Measurements from ENCODE around the gene CHURC1. TPM values are rescaled to one million over a fixed set of nuclear protein-coding genes. Genes with fewer than 3 reads are reported as not detected.

Gene CHURC1
- total and polyA plus RNA-seq, 4 donors, result 18.8 to 174 (median 34.6) TPM

DNA sequence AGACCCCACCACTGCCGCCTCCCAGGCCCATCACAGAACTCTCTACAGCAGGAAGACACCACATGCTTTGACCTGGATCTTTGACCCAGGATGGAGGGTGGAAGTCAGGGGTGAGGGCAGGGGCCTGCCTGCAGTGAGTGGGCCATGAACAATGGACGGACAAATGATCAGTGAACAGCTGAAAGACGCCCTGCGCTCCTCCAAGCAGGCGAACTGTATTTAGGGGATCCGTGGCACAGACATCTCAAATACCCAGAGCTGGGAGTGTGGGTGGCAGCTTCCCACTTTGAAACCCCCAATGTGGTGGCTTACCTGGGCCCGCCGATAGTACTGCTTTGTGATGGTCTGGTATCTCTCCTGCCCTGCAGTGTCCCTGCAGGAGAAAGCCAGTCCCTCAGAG lies 37.0 kb downstream of the CHURC1 start:
- H3K4me3 ChIP-seq (ENCODE audit: low read depth in 1 of 3, low read length in 3 of 3), result no peak overlapping the region
- H3K4me1 ChIP-seq (ENCODE audit: control insufficient read depth in 4 of 4, insufficient read depth in 4 of 4, low read length in 3 of 4), result peaks cover 16 to 25% (median 21%) of the 10 kb centered on the region in 4 donors
- no peaks in the 10 kb centered on the region for H3K9me3 ChIP-seq (ENCODE audit: control insufficient read depth in 4 of 4, low read length in 3 of 4)
- TF ChIP-seq ZBTB33 (IDR thresholded peaks at IDR 0.05) (no peak), HNF4G (IDR thresholded peaks at IDR 0.05) (no peak), EGR1 (IDR thresholded peaks at IDR 0.05; ENCODE audit: low read depth in 2 of 2) (no peak), NR2F2 (IDR thresholded peaks at IDR 0.05) (no peak), MAX (IDR thresholded peaks at IDR 0.05) (no peak), TAF1 (conservative IDR thresholded peaks at IDR 0.05) (no peak), JUND (IDR thresholded peaks at IDR 0.05) (no peak), YY1 (IDR thresholded peaks at IDR 0.05) (no peak), GABPA (IDR thresholded peaks at IDR 0.05 in 1 of 2, conservative IDR thresholded peaks at IDR 0.05 in 1 of 2) (no peak), HNF4A (conservative IDR thresholded peaks at IDR 0.05) (no peak), REST (IDR thresholded peaks at IDR 0.05) (no peak), SP1 (IDR thresholded peaks at IDR 0.05) (no peak)
- TF ChIP-seq, protein P1, sequence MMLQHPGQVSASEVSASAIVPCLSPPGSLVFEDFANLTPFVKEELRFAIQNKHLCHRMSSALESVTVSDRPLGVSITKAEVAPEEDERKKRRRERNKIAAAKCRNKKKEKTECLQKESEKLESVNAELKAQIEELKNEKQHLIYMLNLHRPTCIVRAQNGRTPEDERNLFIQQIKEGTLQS (IDR thresholded peaks at IDR 0.05), result no peak
- H3K27me3 ChIP-seq (ENCODE audit: control insufficient read depth in 4 of 4, insufficient read depth in 4 of 4, low read length in 3 of 4), result no peaks in the 10 kb centered on the region
- DNase-seq (ENCODE audit: low spot score), result no peak
- peaks cover 0 to 2% (median 0%) of the 10 kb centered on the region in 4 donors for H3K36me3 ChIP-seq (ENCODE audit: control insufficient read depth in 4 of 4, insufficient read depth in 3 of 4, low read depth in 1 of 4, low read length in 3 of 4)
- 96% methylated on average over 8 of the region's 8 CpGs for WGBS
- no peak overlapping the region for H3K9ac ChIP-seq (ENCODE audit: low read depth in 1 of 2, low read length in 2 of 2)
- H3K27ac ChIP-seq (ENCODE audit: low read depth in 1 of 2, low read length in 2 of 2), result no peak overlapping the region

GRCh38 chr14:64951724-64952123 lies 37.5 kb downstream of the CHURC1 start:
- DNase-seq (ENCODE audit: low spot score), result no peak
- Histone ChIP-seq H3K27me3 (ENCODE audit: control insufficient read depth in 4 of 4, insufficient read depth in 4 of 4, low read length in 3 of 4) (no peaks in the 10 kb centered on the region), H3K4me1 (ENCODE audit: control insufficient read depth in 4 of 4, insufficient read depth in 4 of 4, low read length in 3 of 4) (peaks cover 16 to 24% (median 21%) of the 10 kb centered on the region in 4 donors), H3K27ac (ENCODE audit: low read depth in 1 of 2, low read length in 2 of 2) (no peak overlapping the region), H3K9ac (ENCODE audit: low read depth in 1 of 2, low read length in 2 of 2) (no peak overlapping the region), H3K4me3 (ENCODE audit: low read depth in 1 of 3, low read length in 3 of 3) (no peak overlapping the region), H3K9me3 (ENCODE audit: control insufficient read depth in 4 of 4, low read length in 3 of 4) (no peaks in the 10 kb centered on the region), H3K36me3 (ENCODE audit: control insufficient read depth in 4 of 4, insufficient read depth in 3 of 4, low read depth in 1 of 4, low read length in 3 of 4) (peaks cover 0 to 2% (median 0%) of the 10 kb centered on the region in 4 donors)
- TF ChIP-seq, protein P1 (IDR thresholded peaks at IDR 0.05), result no peak
- no peak for TF ChIP-seq RAD21 (IDR thresholded peaks at IDR 0.05)
- TF ChIP-seq REST (IDR thresholded peaks at IDR 0.05), result no peak
- no peak for TF ChIP-seq MAX (IDR thresholded peaks at IDR 0.05)
- TF ChIP-seq EGR1 (IDR thresholded peaks at IDR 0.05; ENCODE audit: low read depth in 2 of 2), result no peak
- no peak for TF ChIP-seq FOXA2 (IDR thresholded peaks at IDR 0.05)
- TF ChIP-seq RXRA (IDR thresholded peaks at IDR 0.05), result no peak
- TF ChIP-seq NR2F2 (IDR thresholded peaks at IDR 0.05), result no peak
- TF ChIP-seq JUND (IDR thresholded peaks at IDR 0.05), result no peak
- no peak for TF ChIP-seq GABPA (IDR thresholded peaks at IDR 0.05 in 1 of 2, conservative IDR thresholded peaks at IDR 0.05 in 1 of 2)
- no peak for TF ChIP-seq HNF4G (IDR thresholded peaks at IDR 0.05)
- TF ChIP-seq FOXA1 (IDR thresholded peaks at IDR 0.05), result no peak
- no peak for TF ChIP-seq YY1 (IDR thresholded peaks at IDR 0.05)
- TF ChIP-seq SP1 (IDR thresholded peaks at IDR 0.05), result no peak
- TF ChIP-seq, protein P2, sequence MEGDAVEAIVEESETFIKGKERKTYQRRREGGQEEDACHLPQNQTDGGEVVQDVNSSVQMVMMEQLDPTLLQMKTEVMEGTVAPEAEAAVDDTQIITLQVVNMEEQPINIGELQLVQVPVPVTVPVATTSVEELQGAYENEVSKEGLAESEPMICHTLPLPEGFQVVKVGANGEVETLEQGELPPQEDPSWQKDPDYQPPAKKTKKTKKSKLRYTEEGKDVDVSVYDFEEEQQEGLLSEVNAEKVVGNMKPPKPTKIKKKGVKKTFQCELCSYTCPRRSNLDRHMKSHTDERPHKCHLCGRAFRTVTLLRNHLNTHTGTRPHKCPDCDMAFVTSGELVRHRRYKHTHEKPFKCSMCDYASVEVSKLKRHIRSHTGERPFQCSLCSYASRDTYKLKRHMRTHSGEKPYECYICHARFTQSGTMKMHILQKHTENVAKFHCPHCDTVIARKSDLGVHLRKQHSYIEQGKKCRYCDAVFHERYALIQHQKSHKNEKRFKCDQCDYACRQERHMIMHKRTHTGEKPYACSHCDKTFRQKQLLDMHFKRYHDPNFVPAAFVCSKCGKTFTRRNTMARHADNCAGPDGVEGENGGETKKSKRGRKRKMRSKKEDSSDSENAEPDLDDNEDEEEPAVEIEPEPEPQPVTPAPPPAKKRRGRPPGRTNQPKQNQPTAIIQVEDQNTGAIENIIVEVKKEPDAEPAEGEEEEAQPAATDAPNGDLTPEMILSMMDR (IDR thresholded peaks at IDR 0.05; ENCODE audit: low read depth, low read length, missing input control), result no peak
